ENCODE data around the gene DAPK3. TPM values are rescaled to one million over a fixed set of nuclear protein-coding genes. Genes with fewer than 3 reads are reported as not detected.
"Not testable (repeated sequence)": the region's sequence is repeated elsewhere in the genome, so short reads cannot be mapped to it uniquely, and the experiment has no call there.

Gene DAPK3
- total RNA-seq, 2 experiments from 2014 or later, result 42.3 to 42.5 TPM

DNA sequence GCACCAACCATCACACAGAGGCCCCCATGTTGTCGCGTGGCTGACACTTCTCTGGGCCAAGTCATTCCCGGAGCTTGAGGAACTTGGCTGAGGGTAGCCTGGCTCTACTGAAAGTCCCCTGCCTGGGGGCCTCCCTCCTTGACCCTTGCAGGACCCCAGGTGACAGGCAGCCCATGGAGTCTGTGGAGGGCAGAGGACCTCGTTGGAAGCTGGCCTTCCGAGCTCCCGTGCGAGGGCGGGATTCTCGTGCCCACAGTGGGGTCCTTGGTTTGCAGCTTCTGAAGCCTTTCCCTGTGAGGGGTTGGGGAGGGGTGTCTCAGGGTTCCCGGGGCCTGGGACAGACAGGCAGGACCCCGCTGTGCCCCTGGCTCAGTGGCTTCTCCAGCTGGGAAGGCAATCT is 21.6 kb downstream of the DAPK3 start:
- ChIA-PET POLR2A (no interaction called here), CTCF (no interaction called here)

DNA sequence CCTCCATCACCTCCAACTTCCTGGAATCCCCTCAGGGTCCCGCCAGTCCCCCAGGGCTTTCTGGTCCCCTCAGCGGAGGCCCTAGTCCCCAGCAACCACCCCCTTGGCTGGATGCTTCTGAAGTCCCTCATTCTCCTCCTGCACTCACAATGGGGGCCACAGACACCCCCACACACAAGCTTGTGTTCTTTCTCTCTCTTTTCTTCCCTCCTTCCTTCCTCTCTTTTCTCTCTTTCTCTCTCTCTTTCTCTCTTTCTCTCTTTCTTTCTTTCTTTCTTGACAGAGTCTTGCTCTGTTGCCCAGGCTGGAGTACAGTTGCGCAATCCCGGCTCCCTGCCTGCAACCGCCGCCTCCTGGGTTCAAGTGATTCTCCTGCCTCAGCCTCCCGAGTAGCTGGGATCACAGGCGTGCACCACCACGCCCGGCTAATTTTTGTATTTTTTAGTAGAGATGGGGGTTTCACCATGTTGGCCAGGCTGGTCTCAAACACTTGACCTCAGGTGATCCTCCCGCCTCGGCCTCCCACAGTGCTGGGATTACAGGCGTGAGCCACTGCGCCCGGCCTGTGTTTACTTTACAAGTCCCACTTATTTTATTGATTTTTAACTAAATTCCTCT is 23.5 kb downstream of the DAPK3 start:
- POLR2A ChIA-PET, result not testable (repeated sequence)
- CTCF ChIA-PET, result interaction anchor here (0.6 kb wide), 1 partner anchor 44 kb away, joined by 3 read pairs; no protein-coding TSS in a partner anchor

DNA sequence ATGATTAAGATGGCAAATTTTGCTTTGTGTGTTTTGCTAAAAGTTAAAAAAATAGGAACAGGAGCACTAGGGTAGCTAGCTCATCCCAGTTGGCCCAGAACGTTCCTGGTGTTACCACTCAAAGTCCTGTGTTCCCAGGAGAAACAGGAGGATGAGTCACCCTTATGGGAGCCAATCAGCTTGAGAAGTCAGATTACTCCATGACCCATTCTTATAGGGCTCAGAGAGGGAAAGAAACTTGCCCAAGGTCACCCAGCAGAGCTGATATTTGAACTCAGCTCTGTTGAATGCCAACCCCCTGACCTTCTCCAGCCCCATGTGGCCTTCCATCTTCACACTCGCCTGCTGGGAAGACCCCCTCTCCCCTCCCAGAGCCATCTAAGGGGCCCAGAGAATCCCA is 25.1 kb downstream of the DAPK3 start:
- CTCF ChIA-PET, result no interaction called here
- POLR2A ChIA-PET, result no interaction called here

DNA sequence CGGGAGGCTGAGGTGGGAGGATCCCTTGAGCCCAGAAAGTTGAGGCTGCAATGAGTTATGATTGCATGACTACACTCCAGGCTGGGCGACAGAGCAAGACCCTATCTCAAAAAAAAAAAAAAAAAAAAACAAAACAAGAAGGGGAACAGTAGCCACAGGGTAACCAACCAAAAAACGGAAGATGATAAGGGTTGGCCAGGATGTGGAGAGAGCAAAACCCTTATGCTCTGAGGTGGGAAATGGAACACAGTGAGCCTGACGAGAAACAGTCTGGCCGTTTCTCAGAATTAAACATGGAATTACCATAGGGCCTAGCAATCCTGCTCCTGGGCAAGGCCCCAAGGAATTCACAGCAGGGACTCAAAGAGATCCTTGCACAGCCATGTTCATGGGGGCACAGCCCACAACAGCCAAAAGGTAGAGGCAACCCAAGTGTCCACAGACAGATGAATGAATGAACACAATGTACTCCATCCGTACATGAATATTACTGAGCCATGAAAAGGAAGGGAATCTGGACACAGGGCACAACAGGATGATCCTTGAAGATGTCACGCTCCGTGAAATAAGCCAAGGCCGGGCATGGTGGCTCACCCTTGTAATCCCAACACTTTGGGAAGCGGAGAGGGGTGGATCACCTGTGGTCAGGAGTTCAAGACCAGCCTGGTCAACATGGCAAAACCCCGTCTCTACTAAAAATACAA is 26.7 kb downstream of the DAPK3 start:
- ChIA-PET POLR2A (no interaction called here), CTCF (no interaction called here)

DNA sequence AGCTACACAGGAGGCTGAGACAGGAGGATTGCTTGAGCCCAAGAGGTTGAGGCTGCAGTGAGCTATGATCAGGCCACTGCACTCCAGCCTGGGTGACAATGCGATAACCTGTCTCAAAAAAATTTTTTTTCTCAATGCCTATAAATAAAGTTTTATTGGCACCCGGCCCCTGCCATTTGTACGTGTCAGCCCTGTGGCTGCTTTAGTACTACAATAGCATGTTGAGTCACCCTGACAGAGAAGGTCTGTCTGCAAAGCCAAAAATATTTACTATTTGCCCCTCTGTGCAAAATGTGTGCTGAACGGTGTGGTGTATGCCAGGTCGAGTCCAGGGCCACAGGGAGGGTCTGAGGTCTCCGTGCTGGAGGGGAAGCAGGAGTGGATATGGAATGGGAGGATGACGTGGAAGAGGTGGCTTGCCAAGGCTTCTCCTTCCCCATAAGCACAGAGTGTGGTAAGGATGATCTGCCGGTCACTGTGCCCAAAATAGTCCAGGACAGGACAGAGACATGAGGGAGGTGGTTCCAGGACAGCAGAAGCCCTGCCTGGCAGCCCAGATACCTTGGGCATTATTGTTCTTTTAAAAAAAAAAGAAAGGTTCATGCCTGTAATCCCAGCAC is 28.0 kb downstream of the DAPK3 start:
- POLR2A ChIA-PET, result no interaction called here
- CTCF ChIA-PET, result no interaction called here

DNA sequence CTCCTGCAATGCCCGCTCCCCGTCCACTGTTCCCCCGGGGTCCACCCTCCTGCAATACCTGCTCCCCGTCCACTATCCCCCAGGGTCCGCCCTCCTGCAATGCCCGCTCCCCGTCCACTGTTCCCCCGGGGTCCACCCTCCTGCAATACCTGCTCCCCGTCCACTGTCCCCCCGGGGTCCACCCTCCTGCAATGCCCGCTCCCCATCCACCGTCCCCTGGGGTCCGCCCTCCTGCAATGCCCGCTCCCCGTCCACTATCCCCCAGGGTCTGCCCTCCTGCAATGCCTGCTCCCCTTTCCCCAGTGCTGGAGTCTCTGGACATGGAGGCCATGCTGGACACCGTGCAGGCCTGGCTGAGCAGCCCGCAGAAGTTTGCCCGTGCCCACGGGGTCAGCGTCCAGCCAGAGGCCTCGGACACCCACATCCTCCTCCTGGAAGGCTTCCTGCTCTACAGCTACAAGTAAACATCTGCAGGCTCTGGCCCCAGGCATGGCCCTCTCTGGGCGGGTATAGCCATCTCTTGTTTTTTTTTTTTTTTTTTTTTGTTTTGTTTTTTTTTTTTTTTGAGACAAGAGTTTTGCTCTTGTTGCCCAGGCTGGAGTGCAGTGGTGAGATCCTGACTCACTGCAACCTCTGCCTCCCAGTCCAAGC is 32.5 kb downstream of the DAPK3 start:
- POLR2A ChIA-PET, result not testable (repeated sequence)
- CTCF ChIA-PET, result interaction anchor here (0.6 kb wide), 1 partner anchor 132 kb away, joined by 3 read pairs; no protein-coding TSS in a partner anchor

DNA sequence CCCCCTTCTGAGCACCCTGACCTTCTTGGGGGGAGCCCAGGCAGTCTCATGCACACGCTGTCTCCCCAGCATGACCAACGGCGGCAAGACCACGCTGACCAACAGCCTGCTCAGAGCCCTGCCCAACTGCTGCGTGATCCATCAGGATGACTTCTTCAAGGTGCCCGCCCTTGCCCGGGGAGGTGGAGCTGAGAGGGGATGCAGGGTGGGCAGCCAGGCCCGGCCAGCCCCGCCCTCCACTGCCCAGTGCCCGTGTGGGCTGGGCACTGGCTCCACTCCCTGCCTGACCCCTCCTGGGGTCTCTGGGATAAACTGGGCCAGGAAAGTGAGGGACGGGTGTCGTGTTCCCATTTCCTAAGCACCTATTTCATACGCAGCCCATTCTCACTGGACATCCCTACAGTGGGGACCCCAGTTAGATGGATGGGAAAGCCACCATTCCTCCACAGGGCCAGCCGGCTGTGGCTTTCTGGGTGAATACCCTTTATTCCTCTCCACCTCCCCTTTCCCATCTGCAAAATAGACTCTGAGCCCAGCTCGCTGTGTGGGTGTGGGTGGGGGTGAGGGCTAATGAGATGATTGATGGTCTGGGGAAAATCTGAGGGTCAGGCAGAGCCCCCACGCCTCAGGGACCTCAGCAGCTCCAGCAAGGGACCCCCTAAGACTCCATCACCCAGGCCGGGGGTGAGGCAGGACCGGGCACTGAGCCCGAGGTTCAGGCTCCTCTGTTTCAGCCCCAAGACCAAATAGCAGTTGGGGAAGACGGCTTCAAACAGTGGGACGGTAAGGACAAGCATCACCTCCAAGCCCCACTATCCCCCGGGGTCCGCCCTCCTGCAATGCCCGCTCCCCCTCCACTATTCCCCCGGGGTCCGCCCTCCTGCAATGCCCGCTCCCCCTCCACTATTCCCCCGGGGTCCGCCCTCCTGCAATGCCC is 34.1 kb downstream of the DAPK3 start:
- ChIA-PET POLR2A (no interaction called here), CTCF (no interaction called here)

DNA sequence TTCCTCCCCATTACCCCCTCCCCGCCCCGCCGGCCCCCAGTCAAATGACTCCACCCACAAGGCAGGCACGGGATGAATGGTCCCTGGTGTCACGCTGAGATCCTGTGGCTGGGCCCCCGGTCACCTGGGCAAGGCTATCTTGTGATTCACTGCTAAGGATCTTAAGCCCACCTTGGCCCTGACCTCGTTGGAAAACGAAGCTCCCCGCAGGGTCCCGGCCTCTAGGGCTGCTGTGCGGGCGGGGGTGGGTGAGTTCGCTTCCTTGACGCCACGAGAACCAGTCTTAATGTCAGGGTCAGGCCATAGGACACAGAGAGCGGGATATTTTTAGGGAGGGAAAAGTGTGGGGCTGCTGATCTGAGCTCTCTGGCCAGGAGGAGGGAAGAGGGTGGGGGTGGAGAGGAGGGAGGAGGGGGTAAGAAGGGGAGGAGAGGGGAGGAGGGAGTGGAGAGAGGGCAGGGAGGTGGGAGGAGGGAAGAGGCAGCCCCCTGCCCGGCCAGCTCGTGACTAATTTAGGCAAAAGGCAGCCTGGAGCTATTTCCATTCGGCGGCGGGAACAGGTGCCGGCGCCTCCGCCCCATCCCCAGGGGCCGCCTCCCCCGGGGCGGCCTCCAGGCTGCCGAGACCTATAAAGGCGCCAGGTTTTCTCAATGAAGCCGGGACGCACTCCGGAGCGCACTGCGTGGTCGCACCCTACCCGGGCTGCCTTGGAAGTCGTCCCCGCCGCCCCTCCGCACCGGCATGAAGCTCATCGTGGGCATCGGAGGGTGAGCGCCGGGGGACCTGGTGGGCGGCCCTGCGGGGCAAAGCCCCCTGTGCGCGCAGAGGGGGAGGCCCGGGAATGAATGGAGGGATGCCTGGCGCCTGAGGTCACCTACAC is 37.7 kb downstream of the DAPK3 start, which contains the start of gene NMRK2:
Gene NMRK2 (plus strand): TSS at position 139 of the 880 bp plus-strand sequence. CDS start 603 bp downstream, at position 742.
- CTCF ChIA-PET, result interaction anchor here (0.6 to 1.1 kb wide), 2 partner anchors 212 to 278 kb away, joined by 3 to 4 read pairs; no protein-coding TSS in a partner anchor

DNA sequence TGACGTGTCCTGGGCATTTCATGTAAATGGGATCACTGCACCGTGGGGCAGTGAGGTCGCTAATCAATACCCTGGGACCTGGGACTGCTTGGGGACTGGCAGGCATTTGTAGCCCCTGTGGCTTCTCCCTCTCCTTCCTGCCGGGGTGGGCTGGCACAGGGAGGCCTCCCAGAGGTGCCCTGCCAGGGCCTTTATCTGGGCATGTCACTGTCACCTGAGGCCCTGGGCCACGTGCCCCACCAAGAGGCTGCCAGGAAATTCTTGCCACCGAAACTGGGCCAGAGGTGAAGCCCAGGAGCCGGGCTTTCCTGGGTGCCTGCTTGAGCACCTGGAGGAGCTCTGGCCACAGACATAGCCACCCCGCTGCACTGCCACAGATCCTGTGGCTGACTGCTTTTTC is 39.9 kb downstream of the DAPK3 start:
- POLR2A ChIA-PET, result no interaction called here
- CTCF ChIA-PET, result no interaction called here

More for the DNA sequence above, 37.7 kb downstream of the DAPK3 start, which contains the start of gene NMRK2:
- POLR2A ChIA-PET, result no interaction called here

DNA sequence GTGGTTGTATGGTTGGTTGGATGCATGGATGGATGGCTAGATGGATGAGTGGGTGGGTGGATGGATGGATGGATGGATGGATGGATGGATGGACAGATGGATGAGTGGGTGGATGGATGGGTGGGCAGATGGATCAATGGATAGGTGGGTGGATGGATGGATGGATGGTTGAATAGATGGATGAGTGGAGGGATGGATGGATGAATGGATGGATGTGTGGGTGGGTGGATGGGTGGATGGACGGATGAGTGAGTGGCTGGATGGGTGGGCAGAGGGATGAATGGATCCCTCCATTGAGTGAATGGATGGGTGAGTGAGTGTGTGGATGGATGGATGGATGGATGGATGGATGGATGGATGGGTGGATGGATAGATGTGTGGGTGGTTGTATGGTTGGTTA is 47.0 kb downstream of the DAPK3 start:
- ChIA-PET CTCF (no interaction called here), POLR2A (no interaction called here)

DNA sequence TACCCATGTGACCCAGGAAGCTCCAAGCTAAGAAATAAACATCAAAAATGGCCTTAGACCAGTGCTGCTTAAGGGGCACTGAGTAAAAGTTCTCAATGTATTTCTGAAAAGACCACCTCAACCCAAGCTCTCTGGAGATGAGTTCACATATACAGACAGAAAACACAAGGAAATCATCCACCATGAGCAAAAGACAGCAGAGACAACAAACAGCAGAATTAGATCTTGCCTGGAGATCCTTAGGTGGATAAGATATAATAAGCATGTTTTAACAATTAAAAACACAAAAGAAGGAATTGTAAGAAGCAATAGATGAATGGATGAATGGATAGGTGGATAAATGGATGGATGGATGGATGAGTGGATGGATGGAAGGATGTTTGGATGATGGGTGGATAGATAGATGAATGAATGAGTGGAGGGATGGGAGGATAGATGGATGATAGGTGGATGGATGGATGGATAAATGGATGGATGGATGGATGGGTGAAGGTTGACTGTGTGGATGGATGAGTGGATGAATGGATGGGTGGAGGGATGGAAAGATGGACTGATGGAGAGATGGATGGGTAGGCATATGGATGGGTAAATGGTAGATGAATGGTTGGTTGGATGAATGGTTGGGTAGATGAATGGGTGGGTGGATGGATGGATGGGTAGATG is 47.7 kb downstream of the DAPK3 start:
- CTCF ChIA-PET, result no interaction called here
- POLR2A ChIA-PET, result no interaction called here

DNA sequence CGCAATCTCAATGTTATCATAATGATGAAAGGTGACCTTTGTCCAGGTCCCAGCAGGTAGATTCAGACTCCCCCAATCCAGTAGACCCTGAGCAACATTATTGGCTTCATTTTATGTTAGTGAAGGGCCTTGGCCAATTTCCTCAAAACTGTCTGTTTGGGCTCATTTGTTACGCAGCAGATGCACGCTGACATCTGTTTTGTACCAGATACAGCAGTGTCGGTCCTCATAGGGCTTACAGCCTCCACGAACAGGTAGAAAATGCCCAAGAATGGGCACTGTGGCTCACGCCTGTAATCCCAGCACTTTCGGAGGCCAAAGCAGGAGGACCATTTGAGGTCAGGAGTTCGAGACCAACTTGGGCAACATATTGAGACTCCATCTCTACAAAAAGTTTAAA is 51.1 kb downstream of the DAPK3 start:
- ChIA-PET CTCF (no interaction called here), POLR2A (no interaction called here)

DNA sequence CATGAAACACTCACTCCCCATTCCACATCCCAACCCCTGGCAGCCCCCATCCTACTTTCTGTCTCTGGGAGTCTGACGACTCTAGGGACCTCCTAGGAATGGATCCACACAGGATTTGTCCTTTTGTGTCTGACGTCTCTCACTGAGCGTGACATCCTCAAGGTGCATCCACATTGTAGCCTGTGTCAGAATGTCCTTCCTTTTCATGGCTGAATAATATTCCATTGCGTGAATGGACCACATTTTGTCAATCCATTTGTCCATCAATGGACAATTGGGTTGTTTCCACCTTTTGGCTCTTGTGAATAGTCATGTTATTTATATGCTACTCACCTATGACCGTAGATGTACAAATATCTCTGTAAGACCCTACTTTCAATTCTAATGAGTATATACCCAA is 54.9 kb downstream of the DAPK3 start:
- CTCF ChIA-PET, result no interaction called here

DNA sequence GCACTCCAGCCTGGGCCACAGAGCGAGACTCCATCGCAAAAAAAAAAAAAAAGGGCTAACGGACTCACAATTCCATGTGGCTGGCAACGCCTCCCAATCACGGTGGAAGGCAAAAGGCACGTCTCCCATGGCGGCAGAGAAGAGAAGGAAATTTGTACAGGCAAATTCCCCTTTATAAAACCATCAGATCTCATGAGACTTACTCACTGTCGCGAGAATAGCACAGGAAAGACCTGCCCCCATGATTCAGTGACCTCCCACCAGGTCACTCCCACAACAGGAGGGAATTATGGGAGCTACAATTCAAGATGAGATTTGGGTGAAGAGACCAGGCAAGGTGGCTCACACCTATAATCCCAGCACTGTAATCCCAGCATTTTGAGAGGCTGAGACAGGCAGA is 56.7 kb downstream of the DAPK3 start:
- ChIA-PET POLR2A (no interaction called here), CTCF (no interaction called here)

More for the DNA sequence above, 54.9 kb downstream of the DAPK3 start:
- POLR2A ChIA-PET, result no interaction called here

DNA sequence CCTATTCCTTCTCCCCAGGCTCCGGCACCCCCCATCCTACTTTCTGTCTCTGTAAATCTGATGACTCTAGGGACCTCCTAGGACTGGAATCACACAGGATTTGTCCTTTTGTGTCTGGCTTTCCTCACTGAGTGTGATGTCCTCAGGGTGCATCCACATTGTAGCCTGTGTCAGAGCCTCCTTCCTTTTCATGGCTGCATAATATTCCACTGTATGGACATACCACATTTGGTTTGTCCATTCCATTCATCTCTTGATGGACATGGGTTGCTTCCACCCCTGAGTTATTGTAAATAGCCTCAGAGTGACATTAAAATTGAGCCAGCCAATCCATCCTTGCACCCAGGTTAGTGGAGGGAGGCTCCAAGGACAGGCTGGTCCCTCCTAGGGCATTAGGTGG is 60.8 kb downstream of the DAPK3 start:
- ChIA-PET CTCF (no interaction called here), POLR2A (no interaction called here)

Measured in activated CD8-positive, alpha-beta memory T cell treated with anti-CD3 and anti-CD28 coated beads for 36 hours (primary cell).